ENCODE results near the gene PAQR9. TPM values are rescaled to one million over a fixed set of nuclear protein-coding genes. Genes with fewer than 3 reads are reported as not detected.

The PAQR9 gene
- total RNA-seq, 5 donors from 2014 or later (not counting 1 experiment from before 2014, with no cell fraction given), result not detected

DNA sequence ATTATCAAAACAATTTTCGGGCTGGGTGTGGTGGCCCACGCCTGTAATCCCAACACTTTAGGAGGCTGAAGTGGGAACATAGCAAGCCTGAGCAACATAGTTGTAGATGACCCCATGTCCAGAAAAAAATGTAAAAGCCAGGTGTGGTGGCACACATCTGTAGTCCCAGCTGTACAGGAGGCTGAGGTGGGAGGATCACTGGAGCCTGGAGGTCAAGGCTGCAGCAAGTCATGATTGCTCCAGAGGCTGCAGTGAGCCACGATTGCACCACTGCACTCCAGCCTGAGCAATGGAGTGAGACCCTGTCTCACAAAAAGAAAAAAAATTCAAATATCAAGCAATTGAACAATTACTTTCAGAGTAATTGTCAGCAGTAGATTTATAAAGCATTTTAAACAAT lies 8.0 kb upstream of the PAQR9 start:
- H3K9me3 ChIP-seq, result no peaks in the 10 kb centered on the region
- no peak for ATAC-seq (replicated peaks in 1 of 4)
- POLR2A ChIA-PET, result no interaction called here
- peaks cover 2 to 22% of the 10 kb centered on the region in 2 experiments for H3K27me3 ChIP-seq (replicated peaks in 1 of 2; ENCODE audit: control insufficient read depth in 2 of 2, extremely low read depth in 1 of 2, insufficient read depth in 2 of 2, low read length in 1 of 2)
- Mint-ChIP-seq H3K9me3 (no peaks in the 10 kb centered on the region), H3K27me3 (peaks cover 26 to 39% of the 10 kb centered on the region in 2 donors), H3K36me3 (no peaks in the 10 kb centered on the region), H3K4me1 (no peaks in the 10 kb centered on the region), H3K27ac (no peak overlapping the region), H3K4me3 (no peak overlapping the region)
- no peak overlapping the region for H3K4me3 ChIP-seq (ENCODE audit: control insufficient read depth in 1 of 2, extremely low read depth in 1 of 2, low read length in 1 of 2)
- H3K4me1 ChIP-seq (ENCODE audit: control insufficient read depth in 1 of 2, extremely low read depth in 1 of 2, insufficient read depth in 2 of 2, low read length in 2 of 2), result no peaks in the 10 kb centered on the region
- no peak overlapping the region for H3K27ac ChIP-seq (ENCODE audit: low read length)
- H3K36me3 ChIP-seq (ENCODE audit: control insufficient read depth in 2 of 2, extremely low read depth in 1 of 2, insufficient read depth in 1 of 2, low read length in 1 of 2), result no peaks in the 10 kb centered on the region
- DNase-seq, result no peak
- CTCF ChIA-PET, result no interaction called here
- no CpG with 5 or more reads among the region's 3 CpGs for WGBS (ENCODE audit: insufficient coverage)

DNA sequence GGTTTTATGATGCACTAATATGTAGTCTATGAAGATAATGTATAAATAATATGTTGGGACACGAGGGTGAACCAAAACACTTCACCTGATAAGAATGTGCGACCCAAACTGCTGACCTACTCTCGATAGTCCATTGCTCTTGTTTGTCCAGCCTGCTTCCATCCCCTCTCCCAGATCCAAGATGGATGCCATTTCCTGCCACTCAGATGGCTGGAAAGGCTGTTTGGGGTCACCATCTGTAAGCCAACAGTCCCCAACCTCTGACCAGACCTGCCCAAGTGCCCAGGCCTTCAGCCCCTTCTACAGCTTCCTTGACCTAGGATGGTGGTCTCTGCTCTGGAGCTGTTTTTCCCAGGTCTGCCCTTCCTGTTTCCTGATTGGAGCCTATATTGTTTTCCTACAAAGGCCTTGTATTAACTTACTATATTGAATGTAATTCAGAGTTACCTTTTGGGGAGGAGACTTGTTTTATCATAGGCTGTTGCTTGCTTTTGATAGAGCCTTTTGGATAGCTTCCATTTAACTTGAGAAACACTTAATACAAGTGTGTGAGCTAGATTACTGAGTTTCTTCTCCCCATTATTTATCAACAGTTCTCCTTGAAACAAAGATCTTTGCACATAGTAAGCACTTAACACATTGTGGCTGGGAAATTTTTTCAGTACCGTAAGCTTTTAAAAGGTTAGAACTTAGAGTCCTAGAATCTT lies 5.0 kb upstream of the PAQR9 start:
- H3K9me3 Mint-ChIP-seq, result no peaks in the 10 kb centered on the region
- CTCF ChIA-PET, result no interaction called here
- peaks cover 6 to 26% of the 10 kb centered on the region in 2 experiments for H3K27me3 ChIP-seq (replicated peaks in 1 of 2; ENCODE audit: control insufficient read depth in 2 of 2, extremely low read depth in 1 of 2, insufficient read depth in 2 of 2, low read length in 1 of 2)
- no peak overlapping the region for H3K4me3 ChIP-seq (ENCODE audit: control insufficient read depth in 1 of 2, extremely low read depth in 1 of 2, low read length in 1 of 2)
- peaks cover 30 to 41% of the 10 kb centered on the region in 2 donors for H3K27me3 Mint-ChIP-seq
- no peaks in the 10 kb centered on the region for H3K36me3 Mint-ChIP-seq
- H3K4me1 Mint-ChIP-seq, result peaks cover 0 to 4% (median 3%) of the 10 kb centered on the region in 3 donors
- DNase-seq (no peak), ATAC-seq (replicated peaks in 1 of 4) (no peak)
- no peak overlapping the region for H3K4me3 Mint-ChIP-seq
- no peak overlapping the region for H3K27ac ChIP-seq (ENCODE audit: low read length)
- no peak overlapping the region for H3K27ac Mint-ChIP-seq
- no peaks in the 10 kb centered on the region for H3K36me3 ChIP-seq (ENCODE audit: control insufficient read depth in 2 of 2, extremely low read depth in 1 of 2, insufficient read depth in 1 of 2, low read length in 1 of 2)
- peaks cover 0 to 4% of the 10 kb centered on the region in 2 experiments for H3K4me1 ChIP-seq (ENCODE audit: control insufficient read depth in 1 of 2, extremely low read depth in 1 of 2, insufficient read depth in 2 of 2, low read length in 2 of 2)
- POLR2A ChIA-PET, result no interaction called here
- 80% methylated on average over 1 of the region's 4 CpGs for WGBS (ENCODE audit: insufficient coverage)
- no peaks in the 10 kb centered on the region for H3K9me3 ChIP-seq

DNA sequence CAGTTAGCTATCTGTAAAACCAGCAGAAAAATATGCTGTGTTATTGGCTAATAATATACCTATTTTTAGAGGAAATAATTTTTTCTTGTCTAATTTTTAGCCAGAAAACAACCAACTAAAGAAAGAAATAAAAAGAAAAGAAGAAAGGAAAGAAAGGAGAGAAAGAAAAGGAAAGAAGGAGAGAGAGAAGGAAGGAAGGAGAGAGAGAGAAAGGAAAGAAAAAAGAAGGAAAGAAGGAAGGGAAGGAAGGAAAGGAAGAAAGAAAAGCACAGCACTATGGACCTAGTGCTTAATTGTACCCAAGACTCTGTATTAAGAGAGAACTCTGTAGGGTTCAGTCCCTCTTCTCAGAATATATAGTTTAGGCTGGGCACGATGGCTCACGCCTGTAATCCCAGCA lies 3.3 kb upstream of the PAQR9 start:
- Mint-ChIP-seq H3K27me3 (peaks cover 34 to 45% of the 10 kb centered on the region in 2 donors), H3K9me3 (no peaks in the 10 kb centered on the region), H3K36me3 (no peaks in the 10 kb centered on the region), H3K27ac (no peak overlapping the region), H3K4me1 (peaks cover 11 to 15% (median 14%) of the 10 kb centered on the region in 3 donors), H3K4me3 (no peak overlapping the region)
- DNase-seq (no peak), ATAC-seq (replicated peaks in 1 of 4) (no peak)
- peaks cover 0 to 8% of the 10 kb centered on the region in 2 experiments for H3K4me1 ChIP-seq (ENCODE audit: control insufficient read depth in 1 of 2, extremely low read depth in 1 of 2, insufficient read depth in 2 of 2, low read length in 2 of 2)
- no peaks in the 10 kb centered on the region for H3K36me3 ChIP-seq (ENCODE audit: control insufficient read depth in 2 of 2, extremely low read depth in 1 of 2, insufficient read depth in 1 of 2, low read length in 1 of 2)
- H3K27me3 ChIP-seq (replicated peaks in 1 of 2; ENCODE audit: control insufficient read depth in 2 of 2, extremely low read depth in 1 of 2, insufficient read depth in 2 of 2, low read length in 1 of 2), result peaks cover 8 to 31% of the 10 kb centered on the region in 2 experiments
- POLR2A ChIA-PET, result no interaction called here
- CTCF ChIA-PET, result no interaction called here
- H3K27ac ChIP-seq (ENCODE audit: low read length), result no peak overlapping the region
- no peak overlapping the region for H3K4me3 ChIP-seq (ENCODE audit: control insufficient read depth in 1 of 2, extremely low read depth in 1 of 2, low read length in 1 of 2)
- WGBS (ENCODE audit: insufficient coverage), result 92% methylated on average over 2 of the region's 2 CpGs
- H3K9me3 ChIP-seq, result no peaks in the 10 kb centered on the region

DNA sequence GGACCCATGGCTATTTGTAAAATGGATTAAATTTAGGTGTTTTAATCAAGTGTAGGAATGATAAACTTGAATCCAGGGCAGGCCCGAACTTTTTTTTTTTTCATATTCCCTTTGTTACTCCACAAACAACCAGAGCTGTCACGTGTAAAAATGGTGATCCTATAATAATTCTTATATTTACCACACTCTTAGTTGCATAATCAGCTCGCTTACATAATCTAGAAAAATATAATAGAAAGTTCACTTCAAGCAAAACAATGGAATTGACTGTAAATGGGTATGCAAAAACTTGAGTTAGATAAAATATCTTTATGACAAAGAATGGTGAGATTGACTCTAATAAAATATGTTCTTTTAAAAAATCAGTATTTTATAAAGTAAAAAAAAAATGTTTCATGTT lies 2.1 kb upstream of the PAQR9 start:
- ChIA-PET CTCF (interaction anchor here in 1 of 2 donors (0.6 kb wide), 1 partner anchor 9 kb away, joined by 3 read pairs; no protein-coding TSS in a partner anchor), POLR2A (no interaction called here)
- Mint-ChIP-seq H3K27me3 (peaks cover 38 to 49% of the 10 kb centered on the region in 2 donors), H3K27ac (no peak overlapping the region), H3K9me3 (no peaks in the 10 kb centered on the region), H3K4me1 (peaks cover 11 to 16% (median 14%) of the 10 kb centered on the region in 3 donors), H3K36me3 (no peaks in the 10 kb centered on the region), H3K4me3 (no peak overlapping the region)
- Histone ChIP-seq H3K27ac (ENCODE audit: low read length) (no peak overlapping the region), H3K4me3 (ENCODE audit: control insufficient read depth in 1 of 2, extremely low read depth in 1 of 2, low read length in 1 of 2) (no peak overlapping the region), H3K36me3 (ENCODE audit: control insufficient read depth in 2 of 2, extremely low read depth in 1 of 2, insufficient read depth in 1 of 2, low read length in 1 of 2) (no peaks in the 10 kb centered on the region), H3K27me3 (replicated peaks in 1 of 2; ENCODE audit: control insufficient read depth in 2 of 2, extremely low read depth in 1 of 2, insufficient read depth in 2 of 2, low read length in 1 of 2) (peaks cover 13 to 28% of the 10 kb centered on the region in 2 experiments), H3K4me1 (ENCODE audit: control insufficient read depth in 1 of 2, extremely low read depth in 1 of 2, insufficient read depth in 2 of 2, low read length in 2 of 2) (peaks cover 0 to 8% of the 10 kb centered on the region in 2 experiments), H3K9me3 (no peaks in the 10 kb centered on the region)
- WGBS (ENCODE audit: insufficient coverage), result no CpG with 5 or more reads among the region's 3 CpGs
- DNase-seq (no peak), ATAC-seq (replicated peaks in 1 of 4) (no peak)

DNA sequence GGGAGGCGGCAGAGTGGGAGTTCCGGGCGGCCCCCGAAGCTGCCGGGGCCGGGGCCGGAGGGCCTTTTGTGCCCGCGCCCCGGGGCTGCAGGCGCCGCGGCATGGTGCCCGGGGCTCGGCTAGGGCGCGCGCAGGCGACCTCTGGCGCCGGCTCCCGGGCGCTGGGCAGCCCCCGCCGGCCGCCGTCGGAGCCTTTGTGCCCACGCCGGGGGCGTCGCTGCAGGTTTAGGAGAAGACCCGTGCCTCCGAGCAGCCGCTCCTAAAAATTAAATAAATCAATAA lies 299 bp downstream of the PAQR9 start:
- WGBS (ENCODE audit: insufficient coverage), result 2% methylated on average over 35 of the region's 35 CpGs
- ATAC-seq (replicated peaks in 1 of 4) (peak in 3 of 4 experiments; percentile 13 to 23 (median 19)), DNase-seq (no peak)
- Histone ChIP-seq H3K27me3 (replicated peaks in 1 of 2; ENCODE audit: control insufficient read depth in 2 of 2, extremely low read depth in 1 of 2, insufficient read depth in 2 of 2, low read length in 1 of 2) (peaks cover 19 to 32% of the 10 kb centered on the region in 2 experiments), H3K9me3 (no peaks in the 10 kb centered on the region), H3K4me3 (ENCODE audit: control insufficient read depth in 1 of 2, extremely low read depth in 1 of 2, low read length in 1 of 2) (peak overlapping the region in 1 of 2 donors; percentile 58), H3K27ac (ENCODE audit: low read length) (no peak overlapping the region), H3K36me3 (ENCODE audit: control insufficient read depth in 2 of 2, extremely low read depth in 1 of 2, insufficient read depth in 1 of 2, low read length in 1 of 2) (no peaks in the 10 kb centered on the region), H3K4me1 (ENCODE audit: control insufficient read depth in 1 of 2, extremely low read depth in 1 of 2, insufficient read depth in 2 of 2, low read length in 2 of 2) (peaks cover 0 to 8% of the 10 kb centered on the region in 2 experiments)
- Mint-ChIP-seq H3K36me3 (no peaks in the 10 kb centered on the region), H3K27ac (no peak overlapping the region), H3K4me3 (peak overlapping the region; percentile 72 to 81 (median 75)), H3K27me3 (peaks cover 43 to 56% of the 10 kb centered on the region in 2 donors), H3K9me3 (no peaks in the 10 kb centered on the region), H3K4me1 (peaks cover 11 to 16% (median 14%) of the 10 kb centered on the region in 3 donors)
- POLR2A ChIA-PET, result no interaction called here
- CTCF ChIA-PET, result no interaction called here

DNA sequence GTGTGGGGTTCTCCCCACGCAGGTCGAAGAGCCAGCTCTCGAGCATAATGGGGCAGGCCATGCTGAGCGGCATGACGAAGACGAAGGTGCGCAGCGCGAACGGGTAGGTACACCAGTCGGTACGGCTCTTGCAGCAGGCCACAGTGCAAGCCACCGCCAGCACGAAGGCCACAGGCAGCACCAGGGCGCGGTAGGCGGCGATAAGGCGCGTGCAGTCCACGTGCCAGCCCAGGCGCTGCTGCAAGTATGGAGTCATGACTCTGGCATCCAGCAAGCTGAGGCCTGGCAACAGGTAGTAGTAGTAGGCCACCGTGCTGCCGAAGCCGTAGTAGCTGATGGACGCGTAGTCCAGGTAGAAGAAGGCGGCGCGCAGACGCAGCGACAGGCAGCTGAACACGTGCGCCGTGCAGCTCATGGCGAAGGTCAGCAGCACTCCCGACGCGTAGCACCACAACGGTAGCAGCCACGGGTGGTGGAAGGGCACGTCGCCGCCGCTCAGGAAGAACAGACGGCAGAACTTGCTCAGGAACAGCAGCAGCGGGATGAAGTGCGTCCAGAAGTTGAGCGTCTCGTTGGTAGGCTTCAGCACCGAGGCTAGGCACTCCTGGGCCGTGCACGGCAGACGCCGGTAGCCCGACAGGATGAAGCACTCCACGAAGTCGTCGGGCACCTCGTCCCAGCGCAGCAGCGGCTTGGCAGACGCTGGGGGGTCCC lies 797 bp downstream of the PAQR9 start:
- H3K27me3 Mint-ChIP-seq, result peaks cover 43 to 56% of the 10 kb centered on the region in 2 donors
- 60% methylated on average over 63 of the region's 63 CpGs for WGBS (ENCODE audit: insufficient coverage)
- peak overlapping the region; percentile 72 to 81 (median 75) for H3K4me3 Mint-ChIP-seq
- H3K27ac Mint-ChIP-seq, result no peak overlapping the region
- Histone ChIP-seq H3K9me3 (no peaks in the 10 kb centered on the region), H3K27me3 (replicated peaks in 1 of 2; ENCODE audit: control insufficient read depth in 2 of 2, extremely low read depth in 1 of 2, insufficient read depth in 2 of 2, low read length in 1 of 2) (peaks cover 19 to 32% of the 10 kb centered on the region in 2 experiments), H3K27ac (ENCODE audit: low read length) (no peak overlapping the region), H3K4me1 (ENCODE audit: control insufficient read depth in 1 of 2, extremely low read depth in 1 of 2, insufficient read depth in 2 of 2, low read length in 2 of 2) (peaks cover 0 to 8% of the 10 kb centered on the region in 2 experiments), H3K4me3 (ENCODE audit: control insufficient read depth in 1 of 2, extremely low read depth in 1 of 2, low read length in 1 of 2) (peak overlapping the region in 1 of 2 donors; percentile 58), H3K36me3 (ENCODE audit: control insufficient read depth in 2 of 2, extremely low read depth in 1 of 2, insufficient read depth in 1 of 2, low read length in 1 of 2) (no peaks in the 10 kb centered on the region)
- H3K4me1 Mint-ChIP-seq, result peaks cover 11 to 16% (median 14%) of the 10 kb centered on the region in 3 donors
- POLR2A ChIA-PET, result no interaction called here
- H3K9me3 Mint-ChIP-seq, result no peaks in the 10 kb centered on the region
- DNase-seq (no peak), ATAC-seq (replicated peaks in 1 of 4) (no peak)
- H3K36me3 Mint-ChIP-seq, result no peaks in the 10 kb centered on the region
- CTCF ChIA-PET, result interaction anchor here in 1 of 2 donors (0.6 kb wide), 1 partner anchor 1113 kb away, joined by 4 read pairs; no protein-coding TSS in a partner anchor

Data from T-cell (primary cell).